K562 (cell line): Measurements from ENCODE around the gene SART1. TPM values are rescaled to one million over a fixed set of nuclear protein-coding genes. Genes with fewer than 3 reads are reported as not detected.

ENCODE experiments used
- BRF2 ChIP-seq: IDR thresholded peaks from 3 replicates; pipeline ENCODE4 v1.6.1; 2011; ENCODE audit warnings: borderline replicate concordance, mild to moderate bottlenecking; ENCODE audit not compliant: insufficient read length, insufficient read depth
- MBD1 ChIP-seq: fragments of 250-450 bp; sonication (Bioruptor Pico); IDR thresholded peaks from 2 replicates; pipeline ENCODE4 v1.8.0; 2022; ENCODE audit warnings: inconsistent platforms
- NEUROD1 ChIP-seq: fragments of 150-350 bp; IDR thresholded peaks from 2 replicates; pipeline ENCODE4 v1.6.1; 2014; ENCODE audit warnings: borderline replicate concordance, low read length, low read depth; ENCODE audit not compliant: partially characterized antibody
- PTBP1 ChIP-seq: fragments of 200-400 bp; formaldehyde crosslinking; IDR thresholded peaks from 2 replicates; pipeline ENCODE4 v1.6.1; 2017; ENCODE audit warnings: low read depth, low read length
- SRF ChIP-seq, 2 experiments: fragments of 250-450, 450-650 bp in 1 of 2; sonication (Bioruptor Pico) in 1 of 2; sonication (generic) in 1 of 2; formaldehyde crosslinking; IDR thresholded peaks; 2 replicates each; pipeline versions ENCODE4 v1.5.0 to v1.5.1; 2020 to 2022; ENCODE audit warnings: mild to moderate bottlenecking in 1 of 2, missing genetic modification reagents in 1 of 2
- TAF9B ChIP-seq: fragments of 450-650 bp; IDR thresholded peaks from 2 replicates; pipeline ENCODE4 v1.6.1; 2018; ENCODE audit warnings: mild to moderate bottlenecking; ENCODE audit not compliant: partially characterized antibody
- ZBED1 ChIP-seq: IDR thresholded peaks from 2 replicates; pipeline ENCODE4 v1.6.1; 2014
- ZNF318 ChIP-seq, 2 experiments: fragments of 450-650 bp; IDR thresholded peaks; 2 replicates each; pipeline ENCODE4 v1.6.1; 2016; ENCODE audit warnings: mild to moderate bottlenecking in 2 of 2, borderline replicate concordance in 1 of 2, low read depth in 1 of 2, moderate library complexity in 1 of 2
- ZNF717 ChIP-seq: fragments of 250-450 bp; sonication (Bioruptor Pico); IDR thresholded peaks from 2 replicates; pipeline ENCODE4 v1.5.0; 2021
- polyA plus RNA-seq, 8 experiments: library from polyadenylated mRNA; depleted of rRNA in 4 of 8; stranded (reverse) in 5 of 8; unstranded in 3 of 8; fragments of >200 nt; fragmentation: Nextera tagmentation in 2 of 8; fragmentation: Illumina TruSeq in 1 of 8; extraction: Ambion mirVana in 2 of 8; extraction: Trizol in 1 of 8; gene quantifications; 2 replicates each; pipeline versions ENCODE4 v1.2.1 to v1.2.3, GENCODE V29; 2011 to 2014; ENCODE audit warnings: inconsistent platforms in 1 of 8, missing spikeins in 1 of 8
- total RNA-seq, 7 experiments: library from RNA; depleted of rRNA in 6 of 7; stranded (reverse); fragments of >200 nt in 6 of 7; fragmentation: Illumina TruSeq in 2 of 7; extraction: Trizol in 2 of 7; gene quantifications; 2 replicates each; pipeline versions ENCODE4 v1.2.1 to v1.2.3, GENCODE V29; 2011 to 2021; ENCODE audit warnings: low replicate concordance in 1 of 7

SART1 gene
- total and polyA plus RNA-seq, 9 of the 15 experiments (the other 6 are each of a cell fraction or from before 2014, with no cell fraction given), result 4.8 to 84.1 (median 31.7) TPM

GRCh38 chr11:66001942-66002647, 40.6 kb downstream of the SART1 start, which contains the start of the genes BANF1 and EIF1AD (continued):
- TF ChIP-seq MBD1 (CRISPR knock-in tag) (no peak), SRF (CRISPR knock-in tag; IDR thresholded peaks at IDR 0.05) (peak; percentile 55 to 80; a peak in 2 of 4 replicates), BRF2 (no peak), TAF9B (peak; percentile 98), ZNF318 (IDR thresholded peaks at IDR 0.05; ENCODE audit: borderline replicate concordance in 1 of 2, low read depth in 1 of 2) (peak in 1 of 2 experiments; percentile 49; a peak in 1 of 4 replicates), ZBED1 (no peak), ZNF717 (CRISPR knock-in tag) (no peak), PTBP1 (no peak), NEUROD1 (peak; percentile 94)
